ENCODE results near the gene POLR2C. TPM values are rescaled to one million over a fixed set of nuclear protein-coding genes. Genes with fewer than 3 reads are reported as not detected.

POLR2C gene
- total RNA-seq, 2 donors from 2014 or later: 99.6 to 182 TPM

DNA sequence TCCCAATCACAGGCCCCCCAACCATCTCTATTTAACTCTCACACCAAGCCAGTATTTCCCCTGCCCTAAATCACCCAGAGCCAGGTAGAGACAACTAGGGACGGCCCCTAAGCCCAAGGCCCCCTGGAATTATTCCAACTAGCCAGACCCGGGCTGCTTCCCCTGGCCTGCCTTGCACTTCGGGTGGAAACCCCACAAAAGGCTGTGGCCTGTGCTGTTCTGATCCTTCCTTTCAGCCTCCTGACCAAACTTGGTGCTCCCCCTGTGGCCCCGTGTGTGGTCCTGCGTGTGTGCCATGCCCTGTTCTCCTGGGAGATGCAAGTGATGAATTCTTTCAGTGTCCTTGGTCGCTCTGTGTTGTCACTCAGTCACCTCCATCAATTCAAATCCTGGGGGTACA, 43.0 kb upstream of the POLR2C start:
- intact Hi-C loops (cut with DNase I): loop anchor here (5.0 to 10.0 kb wide), 3 partner anchors 42 to 327 kb away; partner anchors contain the start of genes CPNE2, PSME3IP1 and RSPRY1
- Histone ChIP-seq H3K9me3 (no peaks in the 10 kb centered on the region), H3K4me1 (replicated peaks) (no peaks in the 10 kb centered on the region), H3K27me3 (replicated peaks; ENCODE audit: insufficient read depth) (no peaks in the 10 kb centered on the region), H3K4me3 (no peak overlapping the region), H3K27ac (peak overlapping the region in 1 of 2 donors; percentile 45), H3K36me3 (no peaks in the 10 kb centered on the region)
- DNase-seq (ENCODE audit: low spot score): no peak
- no peak for TF ChIP-seq POLR2AphosphoS5 (IDR thresholded peaks at IDR 0.05)
- WGBS: 67% methylated on average over 6 of the region's 6 CpGs

DNA sequence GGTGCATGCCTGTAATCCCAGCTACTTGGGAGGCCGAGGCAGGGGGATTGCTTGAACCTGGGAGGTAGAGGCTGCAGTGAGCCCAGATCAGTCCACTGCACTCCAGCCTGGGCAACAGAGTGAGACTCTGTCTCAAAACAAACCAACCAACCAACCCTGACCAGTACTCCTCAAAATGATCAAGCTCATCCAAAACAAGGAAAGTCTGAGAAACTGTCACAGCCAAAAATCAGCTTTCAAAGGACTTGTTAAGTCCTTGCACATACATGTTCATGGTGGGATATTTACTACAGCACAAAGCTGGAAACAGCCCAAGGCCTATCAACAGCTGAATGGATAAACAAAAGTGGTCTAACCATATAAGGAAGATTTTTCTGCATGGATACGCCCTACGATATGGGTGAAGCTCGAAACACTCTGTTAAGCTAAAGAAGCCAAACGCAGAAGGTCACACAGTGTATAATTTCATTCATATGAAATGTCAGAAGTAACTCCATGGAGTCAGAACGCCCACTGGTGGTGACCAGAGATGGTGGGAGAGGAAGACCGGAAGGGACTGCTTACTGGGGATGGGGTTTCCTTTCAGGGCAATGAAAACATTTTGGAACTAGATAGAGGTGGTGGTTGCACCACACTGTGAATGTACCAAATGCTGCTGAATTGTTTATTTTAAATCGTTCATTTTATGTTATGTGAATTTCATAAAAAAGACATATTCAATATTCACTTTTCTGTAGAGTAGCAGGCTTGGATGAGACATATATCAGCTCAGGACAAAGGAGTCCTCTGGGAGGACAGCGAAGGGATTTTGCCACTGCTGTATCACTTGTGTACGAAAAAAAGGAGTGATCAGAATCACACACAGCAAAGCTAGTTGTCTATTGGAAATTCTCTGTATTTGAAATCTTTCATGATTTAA, 40.2 kb upstream of the POLR2C start:
- intact Hi-C loops (cut with DNase I): no loop called here
- DNase-seq (ENCODE audit: low spot score): peak; percentile 51
- Histone ChIP-seq H3K27me3 (replicated peaks; ENCODE audit: insufficient read depth) (no peaks in the 10 kb centered on the region), H3K27ac (no peak overlapping the region), H3K9me3 (no peaks in the 10 kb centered on the region), H3K4me3 (no peak overlapping the region), H3K36me3 (no peaks in the 10 kb centered on the region), H3K4me1 (replicated peaks) (no peaks in the 10 kb centered on the region)
- TF ChIP-seq, protein P1, sequence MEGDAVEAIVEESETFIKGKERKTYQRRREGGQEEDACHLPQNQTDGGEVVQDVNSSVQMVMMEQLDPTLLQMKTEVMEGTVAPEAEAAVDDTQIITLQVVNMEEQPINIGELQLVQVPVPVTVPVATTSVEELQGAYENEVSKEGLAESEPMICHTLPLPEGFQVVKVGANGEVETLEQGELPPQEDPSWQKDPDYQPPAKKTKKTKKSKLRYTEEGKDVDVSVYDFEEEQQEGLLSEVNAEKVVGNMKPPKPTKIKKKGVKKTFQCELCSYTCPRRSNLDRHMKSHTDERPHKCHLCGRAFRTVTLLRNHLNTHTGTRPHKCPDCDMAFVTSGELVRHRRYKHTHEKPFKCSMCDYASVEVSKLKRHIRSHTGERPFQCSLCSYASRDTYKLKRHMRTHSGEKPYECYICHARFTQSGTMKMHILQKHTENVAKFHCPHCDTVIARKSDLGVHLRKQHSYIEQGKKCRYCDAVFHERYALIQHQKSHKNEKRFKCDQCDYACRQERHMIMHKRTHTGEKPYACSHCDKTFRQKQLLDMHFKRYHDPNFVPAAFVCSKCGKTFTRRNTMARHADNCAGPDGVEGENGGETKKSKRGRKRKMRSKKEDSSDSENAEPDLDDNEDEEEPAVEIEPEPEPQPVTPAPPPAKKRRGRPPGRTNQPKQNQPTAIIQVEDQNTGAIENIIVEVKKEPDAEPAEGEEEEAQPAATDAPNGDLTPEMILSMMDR (IDR thresholded peaks at IDR 0.05): peak in 3 of 4 experiments; percentile 68 to 79 (median 72)
- TF ChIP-seq POLR2A (IDR thresholded peaks at IDR 0.05) (no peak), POLR2AphosphoS5 (IDR thresholded peaks at IDR 0.05) (peak; percentile 57)
- 36% methylated on average over 10 of the region's 10 CpGs for WGBS

DNA sequence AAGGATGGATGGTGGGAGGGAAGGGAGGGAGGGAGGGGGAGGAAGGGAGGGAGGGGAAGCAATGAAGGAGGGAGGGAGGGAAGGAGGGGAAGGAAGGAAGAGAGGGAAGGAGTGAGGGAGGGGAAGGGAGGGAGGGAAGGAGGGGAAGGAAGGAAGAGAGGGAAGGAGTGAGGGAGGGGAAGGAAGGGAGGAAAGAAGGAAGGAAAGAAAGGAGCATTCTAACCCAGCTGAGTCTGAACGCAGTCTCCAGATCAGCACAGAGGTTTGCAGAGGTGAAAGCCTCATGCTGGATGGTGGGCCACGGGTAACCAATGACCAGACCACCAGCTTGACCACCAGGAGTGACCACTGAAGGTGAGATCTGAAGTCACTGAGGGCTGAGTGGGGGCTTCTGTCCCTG, 39.3 kb upstream of the POLR2C start:
- WGBS: 80% methylated on average over 2 of the region's 2 CpGs
- no peak for TF ChIP-seq POLR2A (IDR thresholded peaks at IDR 0.05)
- no peak for TF ChIP-seq POLR2AphosphoS5 (IDR thresholded peaks at IDR 0.05)
- TF ChIP-seq, protein P1 (IDR thresholded peaks at IDR 0.05): no peak
- Histone ChIP-seq H3K36me3 (no peaks in the 10 kb centered on the region), H3K9me3 (no peaks in the 10 kb centered on the region), H3K4me1 (replicated peaks) (no peaks in the 10 kb centered on the region), H3K27me3 (replicated peaks; ENCODE audit: insufficient read depth) (no peaks in the 10 kb centered on the region), H3K27ac (no peak overlapping the region), H3K4me3 (no peak overlapping the region)
- intact Hi-C loops (cut with DNase I): no loop called here
- no peak for DNase-seq (ENCODE audit: low spot score)

- H3K36me3 ChIP-seq: no peaks in the 10 kb centered on the region
- intact Hi-C loops (cut with DNase I): no loop called here
Observed at GRCh38 chr16:57424583-57424982, 37.9 kb upstream of the POLR2C start.

DNA sequence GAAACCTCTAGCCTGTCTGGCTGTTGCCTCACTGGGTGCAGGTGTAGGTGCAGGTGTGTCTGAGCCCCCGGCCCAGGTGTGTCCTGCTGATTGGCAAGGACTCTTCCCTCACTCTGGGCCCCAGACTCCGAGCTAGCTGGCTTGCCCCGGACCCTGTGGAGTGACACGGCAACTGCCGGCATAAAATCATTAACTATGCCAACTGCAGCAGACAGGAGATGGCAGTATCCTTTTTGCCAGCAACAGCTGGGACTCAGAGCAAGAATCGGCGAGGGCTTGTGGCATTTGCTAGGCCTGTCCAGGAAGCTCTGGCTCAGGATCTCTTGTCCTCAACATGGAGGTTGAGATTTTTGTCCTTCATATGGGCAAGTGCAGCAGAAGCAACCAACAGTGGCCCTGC, 36.1 kb upstream of the POLR2C start:
- H3K9me3 ChIP-seq: no peaks in the 10 kb centered on the region
- TF ChIP-seq POLR2AphosphoS5 (IDR thresholded peaks at IDR 0.05): no peak
- TF ChIP-seq, protein P1 (IDR thresholded peaks at IDR 0.05): no peak
- no peak for TF ChIP-seq POLR2A (IDR thresholded peaks at IDR 0.05)
- intact Hi-C loops (cut with DNase I): no loop called here
- H3K36me3 ChIP-seq: peaks cover 0 to 3% of the 10 kb centered on the region in 2 donors
- H3K4me1 ChIP-seq (replicated peaks): no peaks in the 10 kb centered on the region
- no peak overlapping the region for H3K27ac ChIP-seq
- DNase-seq (ENCODE audit: low spot score): no peak
- no peak overlapping the region for H3K4me3 ChIP-seq
- no peaks in the 10 kb centered on the region for H3K27me3 ChIP-seq (replicated peaks; ENCODE audit: insufficient read depth)
- 77% methylated on average over 7 of the region's 7 CpGs for WGBS

More at GRCh38 chr16:57424583-57424982, 37.9 kb upstream of the POLR2C start:
- H3K27me3 ChIP-seq (replicated peaks; ENCODE audit: insufficient read depth): no peaks in the 10 kb centered on the region
- no peak for DNase-seq (ENCODE audit: low spot score)
- TF ChIP-seq, protein P1 (IDR thresholded peaks at IDR 0.05): no peak
- TF ChIP-seq POLR2AphosphoS5 (IDR thresholded peaks at IDR 0.05) (no peak), POLR2A (IDR thresholded peaks at IDR 0.05) (no peak)
- 81% methylated on average over 3 of the region's 3 CpGs for WGBS
- H3K4me3 ChIP-seq: no peak overlapping the region
- H3K9me3 ChIP-seq: no peaks in the 10 kb centered on the region
- H3K27ac ChIP-seq: no peak overlapping the region
- no peaks in the 10 kb centered on the region for H3K4me1 ChIP-seq (replicated peaks)
